HL-60 (cell line): ENCODE measurements around the gene ST7.

Source experiments
- DNase-seq, 2 experiments: peaks; one replicate each; pipeline ENCODE4 v3.0.0-alpha.2; 2010 to 2020; ENCODE audit warnings: low read depth in 1 of 2, low spot score in 1 of 2
- H3K27ac ChIP-seq: fragments of 250-450 bp; sonication (Bioruptor Pico); replicated peaks from 2 replicates; pipeline ENCODE4 v1.5.1; 2020; ENCODE audit warnings: mild to moderate bottlenecking, moderate library complexity
- H3K27me3 ChIP-seq: fragments of 250-450 bp; sonication (Bioruptor Pico); 2 replicates; pipeline ENCODE4 v1.5.1; 2021; ENCODE audit warnings: mild to moderate bottlenecking, moderate library complexity; ENCODE audit not compliant: insufficient read depth, poor library complexity, severe bottlenecking
- H3K4me3 ChIP-seq: replicated peaks from 2 replicates; pipeline ENCODE4 v1.5.1; 2011; ENCODE audit warnings: mild to moderate bottlenecking, control low read depth, low read length; ENCODE audit not compliant: insufficient read depth
- CTCF ChIP-seq: IDR thresholded peaks from one replicate; pipeline ENCODE4 v1.5.1; 2011; ENCODE audit warnings: low read length, control low read depth, inconsistent platforms; ENCODE audit not compliant: insufficient read depth
- GABPA ChIP-seq: IDR thresholded peaks from 2 replicates; pipeline ENCODE4 v1.6.1; 2012; ENCODE audit warnings: low read depth
- POLR2AphosphoS5 ChIP-seq: IDR thresholded peaks from 2 replicates; pipeline ENCODE4 v1.6.1; 2012; ENCODE audit warnings: low read depth
- REST ChIP-seq: IDR thresholded peaks from 2 replicates; pipeline ENCODE4 v1.6.1; 2012; ENCODE audit warnings: low read depth; ENCODE audit not compliant: insufficient replicate concordance
- SPI1 ChIP-seq: IDR thresholded peaks from 2 replicates; pipeline ENCODE4 v1.6.1; 2012; ENCODE audit warnings: low read depth, mild to moderate bottlenecking, borderline replicate concordance

ST7 gene

GRCh38 chr7:116920359-116920758 lies 32.9 kb upstream of the ST7 start:
- H3K4me3 ChIP-seq, result no peak overlapping the region
- no peak overlapping the region for H3K27ac ChIP-seq
- DNase-seq, result no peak
- no peaks in the 10 kb centered on the region for H3K27me3 ChIP-seq
- TF ChIP-seq GABPA (no peak), CTCF (no peak), POLR2AphosphoS5 (no peak; the same call in 1 of the 2 replicates)

DNA sequence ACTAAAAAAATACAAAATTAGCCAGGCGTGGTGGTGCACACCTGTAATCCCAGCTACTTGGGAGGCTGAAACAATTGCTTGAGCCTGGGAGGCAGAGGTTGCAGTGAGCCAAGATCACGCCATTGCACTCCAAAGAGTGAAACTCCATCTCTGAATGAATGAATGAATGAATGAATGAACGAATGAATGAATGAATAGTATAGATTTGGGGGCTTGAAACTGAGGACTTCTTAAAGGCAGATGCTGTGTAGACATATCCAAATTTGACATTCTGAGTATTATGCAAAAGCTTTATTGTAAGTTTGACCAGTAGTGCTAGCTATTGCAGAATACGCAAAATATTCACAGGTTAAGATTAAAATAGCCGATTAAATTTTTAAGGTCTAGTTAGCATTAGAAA lies 30.8 kb upstream of the ST7 start:
- DNase-seq, result no peak
- TF ChIP-seq GABPA, result no peak
- TF ChIP-seq POLR2AphosphoS5, result no peak
- TF ChIP-seq CTCF, result no peak
- TF ChIP-seq SPI1, result no peak
- TF ChIP-seq REST, result no peak
- no peak overlapping the region for H3K27ac ChIP-seq
- no peaks in the 10 kb centered on the region for H3K27me3 ChIP-seq
- H3K4me3 ChIP-seq, result no peak overlapping the region

DNA sequence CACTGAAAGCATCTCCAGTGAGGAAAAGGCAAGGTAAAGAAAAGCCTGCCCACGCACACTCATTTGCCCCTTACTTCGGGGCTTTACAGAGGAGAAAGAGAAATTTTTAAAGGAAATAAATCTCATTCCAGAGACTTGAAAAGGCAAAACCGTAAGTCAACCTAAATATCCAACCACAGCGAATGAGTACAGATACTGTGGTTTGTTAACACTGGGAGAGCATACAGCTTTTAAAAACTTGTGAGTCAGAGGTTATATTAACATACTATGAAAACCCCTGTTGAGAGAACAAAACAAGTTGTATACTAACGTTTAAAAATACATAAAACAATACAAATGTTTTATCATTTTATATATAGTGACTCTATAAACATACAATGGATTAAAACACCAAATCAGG lies 28.6 kb upstream of the ST7 start:
- no peak for TF ChIP-seq REST
- TF ChIP-seq GABPA, result no peak
- no peak for TF ChIP-seq CTCF
- no peak for TF ChIP-seq SPI1
- TF ChIP-seq POLR2AphosphoS5, result no peak
- no peak for DNase-seq

GRCh38 chr7:116929021-116929420 lies 24.3 kb upstream of the ST7 start:
- TF ChIP-seq GABPA (no peak), REST (no peak), POLR2AphosphoS5 (no peak), SPI1 (no peak), CTCF (no peak)
- DNase-seq, result no peak
- H3K4me3 ChIP-seq, result no peak overlapping the region
- no peaks in the 10 kb centered on the region for H3K27me3 ChIP-seq
- no peak overlapping the region for H3K27ac ChIP-seq

More for the DNA sequence above, 28.6 kb upstream of the ST7 start:
- no peaks in the 10 kb centered on the region for H3K27me3 ChIP-seq
- H3K4me3 ChIP-seq, result no peak overlapping the region
- no peak overlapping the region for H3K27ac ChIP-seq
